Suprapubic skin (tissue), 3 donors: ENCODE data around the gene HIGD1A.

Experiments used
- EP300 ChIP-seq: sonication (generic); formaldehyde crosslinking; IDR thresholded peaks from one replicate; pipeline ENCODE4 v1.6.1; 2017; ENCODE audit warnings: antibody characterized with exemption
- POLR2A ChIP-seq, 2 donors: fragments of 450-650 bp; IDR thresholded peaks; one replicate each; pipeline ENCODE4 v1.6.1; 2017; ENCODE audit warnings: antibody characterized with exemption in 2 of 2, mild to moderate bottlenecking in 2 of 2, moderate library complexity in 2 of 2
- TF ChIP-seq, protein P1 (sequence below), 2 donors: fragments of 200-600 bp in 1 of 2; fragments of 450-650 bp in 1 of 2; sonication (generic) in 1 of 2; IDR thresholded peaks; one replicate each; pipeline ENCODE4 v1.5.1; 2016 to 2019; ENCODE audit warnings: antibody characterized with exemption in 2 of 2, mild to moderate bottlenecking in 1 of 2, moderate library complexity in 1 of 2

DNA sequence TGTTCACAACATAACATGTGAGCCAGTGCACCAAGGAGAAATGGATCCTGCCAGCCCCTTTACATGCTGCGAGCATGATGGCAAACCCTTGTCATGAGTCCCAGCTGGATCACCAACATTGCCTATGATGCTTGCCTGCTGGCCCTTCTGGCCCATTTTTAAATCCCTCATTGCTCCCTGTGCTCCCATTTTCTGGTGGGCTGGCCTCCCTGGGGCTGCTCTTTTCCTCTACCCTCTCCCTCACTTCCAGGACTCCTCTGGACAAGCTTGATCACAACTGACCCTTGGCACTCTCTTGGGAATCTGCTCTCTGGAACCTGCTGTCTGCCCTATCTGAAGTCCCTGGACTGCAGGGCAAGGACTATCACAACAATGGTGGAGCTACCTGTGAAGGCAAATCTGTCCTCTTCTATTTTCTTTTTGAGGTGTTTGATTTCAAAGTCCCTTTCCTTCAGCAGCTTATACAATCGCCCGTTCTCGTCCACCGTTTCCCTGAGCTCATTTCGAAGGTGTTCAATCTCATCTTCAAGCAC is 47.5 kb downstream of the HIGD1A start:
- TF ChIP-seq, protein P1, sequence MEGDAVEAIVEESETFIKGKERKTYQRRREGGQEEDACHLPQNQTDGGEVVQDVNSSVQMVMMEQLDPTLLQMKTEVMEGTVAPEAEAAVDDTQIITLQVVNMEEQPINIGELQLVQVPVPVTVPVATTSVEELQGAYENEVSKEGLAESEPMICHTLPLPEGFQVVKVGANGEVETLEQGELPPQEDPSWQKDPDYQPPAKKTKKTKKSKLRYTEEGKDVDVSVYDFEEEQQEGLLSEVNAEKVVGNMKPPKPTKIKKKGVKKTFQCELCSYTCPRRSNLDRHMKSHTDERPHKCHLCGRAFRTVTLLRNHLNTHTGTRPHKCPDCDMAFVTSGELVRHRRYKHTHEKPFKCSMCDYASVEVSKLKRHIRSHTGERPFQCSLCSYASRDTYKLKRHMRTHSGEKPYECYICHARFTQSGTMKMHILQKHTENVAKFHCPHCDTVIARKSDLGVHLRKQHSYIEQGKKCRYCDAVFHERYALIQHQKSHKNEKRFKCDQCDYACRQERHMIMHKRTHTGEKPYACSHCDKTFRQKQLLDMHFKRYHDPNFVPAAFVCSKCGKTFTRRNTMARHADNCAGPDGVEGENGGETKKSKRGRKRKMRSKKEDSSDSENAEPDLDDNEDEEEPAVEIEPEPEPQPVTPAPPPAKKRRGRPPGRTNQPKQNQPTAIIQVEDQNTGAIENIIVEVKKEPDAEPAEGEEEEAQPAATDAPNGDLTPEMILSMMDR (IDR thresholded peaks at IDR 0.05): no peak
- TF ChIP-seq POLR2A (IDR thresholded peaks at IDR 0.05) (no peak), EP300 (no peak)
